Stimulated activated CD4-positive, alpha-beta T cell treated with anti-CD3 and anti-CD28 coated beads, Interleukin-15, amount 100 ng/mL, for 24 hours (primary cell): ENCODE measurements around the gene KLF7.

ENCODE experiments used
- DNase-seq: peaks from one replicate; pipeline ENCODE4 v3.0.0-alpha.2; 2020

KLF7 gene

DNA sequence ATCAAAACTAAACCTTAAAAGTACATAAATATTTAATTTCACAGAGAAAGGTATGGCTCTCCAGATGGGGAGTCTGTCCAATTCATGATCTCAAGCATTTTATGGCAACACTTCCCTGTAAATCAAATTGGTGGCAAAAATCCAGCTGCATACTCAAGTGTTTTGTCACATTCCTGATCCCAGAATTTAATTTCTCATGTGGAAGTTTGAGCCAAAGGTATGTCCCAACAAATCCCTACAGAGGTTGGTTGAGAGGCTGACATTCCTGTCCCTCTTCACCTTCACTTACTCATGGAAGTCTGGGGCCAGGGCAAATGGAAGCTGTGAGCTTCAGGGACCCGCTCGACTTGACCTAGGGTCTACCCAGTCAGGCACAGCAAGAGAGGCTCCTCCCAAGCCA, 17.7 kb downstream of the KLF7 start:
- no peak for DNase-seq

DNA sequence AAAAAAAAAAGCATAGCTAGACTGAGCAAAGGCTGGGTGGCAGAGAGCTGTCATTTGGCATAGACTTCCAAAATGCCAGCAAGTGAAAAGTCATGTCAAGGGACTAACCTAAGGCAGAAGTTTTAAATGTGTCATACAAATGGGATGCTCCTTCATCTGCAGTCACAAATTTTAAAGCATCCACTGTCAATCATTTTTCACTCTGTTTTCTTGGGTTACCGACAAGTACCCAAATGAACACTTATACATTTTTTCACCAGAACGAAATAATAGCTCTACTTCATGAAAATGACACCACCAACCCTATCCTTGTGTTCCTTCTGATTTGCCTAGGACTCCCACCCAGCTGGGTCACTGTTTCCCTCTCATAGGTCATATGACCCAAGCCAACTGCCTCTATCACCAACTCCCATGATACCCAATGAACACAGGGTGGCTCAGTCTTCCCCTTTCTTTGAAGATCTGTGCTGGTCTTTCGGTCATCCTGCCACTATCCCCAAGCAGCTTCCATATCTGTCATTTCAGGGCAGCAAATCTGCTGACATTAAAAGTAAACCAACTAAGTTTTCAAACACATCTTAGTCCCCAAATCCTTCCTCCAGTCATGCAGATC, 21.5 kb downstream of the KLF7 start:
- DNase-seq, result no peak

DNA sequence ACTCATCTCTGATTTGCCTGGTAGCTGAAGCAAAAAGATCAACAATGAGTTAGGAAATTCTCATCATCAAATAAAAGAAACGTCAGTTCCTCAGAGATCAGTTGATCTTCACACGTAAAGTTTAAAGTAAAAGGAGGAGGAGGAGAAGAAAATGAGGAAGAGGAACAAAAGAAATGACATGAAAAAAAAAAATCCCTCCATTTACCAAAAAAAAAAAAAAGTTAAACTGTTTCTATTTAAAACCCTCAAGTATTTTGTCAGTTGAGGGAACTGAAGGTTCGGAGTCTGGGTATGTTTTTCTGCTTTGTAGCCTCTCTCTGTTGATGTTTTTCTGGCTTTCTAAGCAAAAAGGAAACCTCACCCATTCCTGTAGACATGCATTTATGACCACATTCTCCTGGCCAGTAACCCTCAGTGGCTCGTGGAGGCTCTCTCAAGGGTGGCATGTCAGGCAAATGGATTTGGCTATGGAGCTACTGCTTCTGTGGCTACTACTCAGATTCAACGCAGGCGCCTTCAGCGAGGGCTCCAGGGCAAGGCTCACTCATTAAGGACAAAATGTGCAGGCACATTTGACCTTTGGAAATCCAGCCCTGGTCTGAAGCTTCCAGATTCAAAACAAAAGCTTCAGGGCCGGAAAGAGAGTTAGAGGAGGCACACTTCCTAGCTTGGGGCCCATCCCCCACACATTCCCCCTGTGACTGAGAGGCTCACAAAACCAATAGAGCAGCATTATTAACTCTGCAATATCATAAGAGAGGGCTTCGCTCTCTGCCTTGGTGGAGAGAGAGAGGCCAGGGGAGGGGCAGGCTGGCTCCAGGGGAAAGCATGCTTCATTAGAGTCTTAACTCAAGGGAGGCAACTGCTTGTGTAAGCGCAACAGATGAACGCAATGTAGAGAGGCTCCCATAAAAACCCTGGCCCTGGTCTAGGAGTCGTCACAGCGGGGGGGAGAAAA, 22.3 kb downstream of the KLF7 start:
- DNase-seq, result peak; percentile 67

DNA sequence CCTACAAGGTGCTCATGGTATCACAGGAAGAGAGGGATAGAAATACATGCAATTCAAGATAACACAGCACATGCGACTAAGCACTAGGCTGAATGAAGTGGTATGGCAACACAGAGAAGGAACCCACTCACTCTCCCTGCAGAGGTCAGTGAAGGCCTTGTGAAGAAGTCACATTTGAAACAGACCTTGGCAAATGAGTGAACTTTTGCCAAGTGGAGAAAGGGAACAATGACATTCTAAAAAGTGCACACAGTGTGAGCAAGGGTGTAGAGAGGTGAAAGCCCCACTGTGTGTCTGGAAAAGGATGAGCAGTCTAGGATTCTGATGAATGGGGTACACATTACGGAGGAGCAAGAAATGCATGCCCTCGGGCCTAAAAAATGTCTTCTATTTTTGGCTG, 23.3 kb downstream of the KLF7 start:
- no peak for DNase-seq

DNA sequence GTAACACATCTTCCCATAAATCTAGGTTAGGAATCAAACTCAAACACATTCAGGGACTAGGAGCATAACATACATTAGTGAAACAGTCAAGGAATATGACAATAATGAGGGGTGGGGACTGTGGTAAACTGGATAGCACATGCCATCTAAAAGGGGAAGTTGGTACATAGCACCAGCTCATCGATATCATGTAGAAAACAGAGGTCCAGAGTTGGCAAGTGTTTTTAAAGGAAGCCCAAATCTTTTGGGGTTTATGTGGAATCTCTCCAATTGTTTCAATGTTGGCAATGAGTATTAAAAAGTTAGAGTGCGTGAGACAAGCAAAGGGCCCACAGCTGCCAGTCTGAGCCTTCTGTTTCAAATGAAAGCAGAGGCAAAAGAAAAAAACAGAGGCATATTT, 24.4 kb downstream of the KLF7 start:
- no peak for DNase-seq

DNA sequence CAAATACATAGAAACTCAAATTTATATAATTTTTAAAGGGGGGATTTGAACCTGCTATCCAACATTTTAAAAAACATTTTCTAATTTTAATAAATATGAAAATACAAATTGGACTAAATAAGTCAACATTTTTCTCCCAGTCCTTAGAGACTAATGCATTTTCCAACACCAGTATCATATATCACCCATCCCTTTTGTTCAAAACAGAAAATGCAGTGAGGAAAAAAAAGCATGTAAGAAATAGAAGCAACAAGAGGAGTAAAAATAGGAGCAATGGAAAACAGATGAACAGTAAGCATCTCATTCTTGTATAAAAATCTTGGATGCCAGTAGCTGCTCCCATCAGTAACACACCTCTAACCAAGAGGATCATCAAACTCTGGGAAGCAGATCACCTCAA, 25.5 kb downstream of the KLF7 start:
- DNase-seq, result no peak

DNA sequence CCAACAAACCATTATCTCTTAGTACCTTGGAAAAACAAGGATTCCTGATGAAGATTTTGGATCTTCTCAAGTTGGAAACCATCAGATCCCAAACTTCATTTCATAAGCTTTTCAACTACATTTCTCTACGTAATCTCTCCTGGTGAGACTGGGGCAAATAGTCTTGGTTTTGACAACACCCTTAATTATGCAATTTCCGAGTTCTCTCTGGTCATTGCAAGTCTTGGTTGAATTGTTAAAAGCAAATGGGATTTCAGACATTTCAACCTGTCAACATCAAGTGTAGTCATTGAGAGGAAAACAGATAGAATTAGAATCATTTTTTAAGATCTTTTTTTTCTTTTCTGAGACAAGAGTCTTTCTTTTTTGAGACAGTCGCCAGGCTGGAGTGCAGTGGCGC, 26.2 kb downstream of the KLF7 start:
- DNase-seq, result no peak

DNA sequence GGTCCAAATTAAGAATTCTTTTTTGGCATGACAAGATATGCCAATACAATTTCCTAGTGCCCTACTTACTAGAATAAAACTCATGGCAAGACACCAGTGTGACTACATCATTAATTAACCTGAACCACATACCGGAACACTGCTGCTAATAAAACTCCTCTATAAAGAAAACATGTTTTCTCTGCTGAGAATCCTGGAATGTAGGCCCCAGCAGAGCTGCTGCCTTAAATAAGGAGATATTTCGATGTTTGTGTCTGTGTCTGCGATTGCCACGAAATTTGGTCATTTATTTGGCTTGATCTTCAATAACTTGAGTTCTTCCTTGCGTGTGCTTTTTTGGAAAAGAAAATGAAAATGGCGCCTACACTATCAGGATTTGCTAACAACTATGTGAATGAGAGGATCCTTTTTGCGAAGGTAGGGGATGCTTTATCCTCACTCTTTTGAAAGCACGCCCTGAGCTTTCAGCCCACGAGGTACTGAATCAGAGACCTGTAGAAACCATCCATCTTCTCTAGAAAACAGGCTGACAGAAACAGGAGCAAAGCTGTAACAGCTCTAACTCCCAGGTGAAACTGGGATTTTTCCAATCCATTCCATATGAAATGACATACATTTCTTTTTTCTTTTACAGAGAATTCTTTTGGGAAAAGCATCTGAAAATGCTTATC, 27.0 kb downstream of the KLF7 start:
- DNase-seq, result no peak

DNA sequence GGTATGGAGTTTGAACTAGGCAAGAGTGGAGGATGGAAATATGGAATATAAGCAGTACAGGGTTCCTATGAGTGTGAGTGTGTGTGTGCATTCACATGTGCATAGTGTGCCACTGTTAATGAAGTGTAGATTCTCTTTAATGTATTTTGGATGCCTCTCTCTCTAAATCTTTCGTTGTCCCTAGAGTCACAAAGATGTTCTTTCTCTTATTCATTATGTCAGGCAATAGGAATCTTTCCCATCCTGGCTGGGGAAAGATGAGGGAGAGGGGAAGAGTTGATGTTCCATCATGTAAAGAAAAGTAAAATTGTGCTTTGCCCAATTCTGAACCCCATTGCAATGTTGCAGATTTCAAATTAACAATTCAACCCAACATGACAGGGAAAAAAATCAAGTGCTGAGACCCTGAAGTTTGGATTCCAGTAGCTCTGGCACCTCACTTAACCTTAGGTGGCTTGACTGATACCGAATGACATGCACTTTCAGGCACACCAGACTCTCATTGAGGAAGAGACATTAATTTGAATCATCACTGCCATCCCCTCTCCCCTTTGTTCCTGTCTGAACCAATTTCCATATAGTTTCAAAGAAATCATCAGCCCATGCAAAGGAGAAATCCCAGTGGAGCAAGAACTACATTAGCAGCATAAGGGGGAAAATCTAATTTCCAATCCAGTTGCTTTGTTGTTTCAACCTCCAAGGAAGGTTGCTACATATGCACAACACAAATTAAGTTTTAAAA, 28.0 kb downstream of the KLF7 start:
- DNase-seq, result no peak

DNA sequence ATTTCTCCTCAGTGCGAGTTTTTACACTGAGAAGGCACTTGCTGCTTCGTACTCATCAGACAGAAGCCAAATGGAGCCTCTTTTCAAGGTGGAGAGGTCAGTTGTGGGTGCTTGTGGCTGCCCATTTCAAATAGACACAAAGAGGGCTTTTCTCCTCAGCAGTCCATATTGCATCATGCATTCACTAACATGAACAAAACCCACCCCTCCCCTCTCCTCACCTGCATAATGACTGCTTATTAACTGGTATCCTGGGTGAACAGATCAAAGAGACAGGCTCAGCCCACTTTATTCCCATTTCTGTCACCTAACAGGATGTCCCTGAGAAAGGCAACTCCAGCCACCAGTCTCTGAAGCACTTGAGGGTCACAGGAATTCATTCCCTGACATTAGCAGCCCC, 28.9 kb downstream of the KLF7 start:
- DNase-seq, result no peak

DNA sequence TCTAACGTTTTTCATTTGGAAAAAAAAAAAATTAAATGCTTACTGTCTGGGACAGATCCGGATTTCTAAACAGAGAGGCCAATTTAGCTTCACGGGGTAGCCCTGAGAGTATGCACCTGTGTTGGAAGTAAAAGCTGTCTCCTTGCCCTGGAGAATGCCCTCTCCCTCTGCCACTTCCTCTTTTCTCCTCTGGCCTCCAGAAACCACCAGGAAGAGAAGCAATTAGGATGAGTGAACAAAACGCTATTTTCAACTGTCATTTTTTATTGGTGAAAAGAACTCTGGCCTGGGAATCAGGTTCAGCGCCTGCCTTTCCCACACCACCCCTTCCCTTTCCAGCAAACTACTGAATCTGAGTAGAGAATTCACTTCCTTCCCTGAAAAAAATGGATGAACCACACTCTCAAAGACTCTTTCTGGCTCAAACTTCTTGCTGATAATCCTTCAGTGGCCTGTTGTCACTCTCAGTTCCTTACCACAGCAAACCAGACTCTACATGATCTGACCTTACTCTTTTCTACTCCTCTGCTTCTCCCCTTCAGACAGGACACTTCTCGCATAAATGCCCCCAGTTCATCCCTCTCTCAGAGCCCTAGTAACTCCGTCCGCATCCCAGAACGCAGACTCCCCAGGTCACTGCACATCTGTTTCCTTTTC, 29.8 kb downstream of the KLF7 start:
- DNase-seq, result no peak

DNA sequence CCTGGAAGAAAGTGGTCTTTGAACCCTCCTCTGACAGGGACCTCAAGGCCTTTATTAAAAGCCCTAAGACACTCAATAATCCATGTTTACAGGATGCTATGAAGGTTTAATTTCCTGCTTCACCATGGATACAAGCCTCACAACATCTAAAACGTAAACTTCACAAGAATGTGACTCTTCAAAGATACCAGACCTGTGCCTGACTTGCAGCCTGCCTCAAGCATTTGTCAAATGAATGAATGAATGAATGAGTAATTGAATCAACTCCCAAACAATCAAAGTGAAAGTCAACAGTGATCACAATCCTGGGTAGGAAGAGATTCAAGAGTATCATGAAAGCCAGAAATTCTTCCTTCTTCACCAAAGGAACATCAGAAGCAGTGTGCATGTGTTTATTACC, 30.4 kb downstream of the KLF7 start:
- DNase-seq, result no peak

DNA sequence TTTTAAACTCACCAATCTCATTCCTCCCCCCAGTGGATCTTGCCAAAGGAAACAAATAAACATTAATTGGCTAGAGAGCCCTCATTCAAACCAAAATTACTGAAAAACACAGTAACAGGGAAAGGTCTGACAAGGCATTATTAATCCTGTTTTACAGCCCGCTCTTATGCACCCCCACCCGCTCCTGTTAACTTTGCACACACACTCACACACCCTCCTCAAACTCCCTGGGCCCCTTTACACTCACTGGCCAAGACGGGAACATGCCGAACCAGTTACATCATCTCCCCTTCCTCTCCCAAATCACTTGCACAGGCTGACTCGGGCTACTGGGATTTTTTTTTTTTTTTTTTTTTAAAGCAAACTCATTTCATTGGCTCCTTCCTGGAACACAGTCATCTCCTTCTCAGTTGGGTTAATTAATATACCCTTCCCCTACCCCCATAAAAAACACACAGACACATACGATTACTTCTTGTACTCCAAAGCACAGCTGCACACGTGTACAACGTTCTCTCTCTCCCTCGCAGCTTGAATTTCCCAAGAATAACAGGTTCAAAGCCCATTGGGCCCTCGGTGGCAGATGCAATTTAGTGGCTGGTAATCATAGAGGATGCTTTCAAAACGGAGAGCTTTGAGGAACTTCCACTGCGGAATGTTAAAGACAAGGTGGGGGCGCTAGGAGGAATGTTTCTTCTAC, 31.8 kb downstream of the KLF7 start:
- no peak for DNase-seq

DNA sequence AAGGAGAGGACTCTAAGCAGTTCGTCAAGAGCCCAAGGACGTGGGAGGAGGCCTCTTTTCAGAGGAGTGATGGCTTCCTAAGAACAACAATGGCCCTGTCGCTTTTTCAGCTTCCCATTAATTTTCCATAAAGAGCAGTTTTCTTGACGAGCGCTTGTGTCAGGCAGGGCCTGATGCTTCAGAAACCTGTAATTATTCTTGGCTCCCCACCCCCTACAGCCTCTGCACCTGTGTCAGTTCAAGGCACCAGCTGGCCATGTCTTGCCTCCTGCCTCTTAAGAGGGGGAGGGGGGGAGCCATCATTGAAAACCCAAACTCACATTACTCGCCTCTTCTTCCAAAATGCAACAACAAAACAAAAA, 32.3 kb downstream of the KLF7 start:
- DNase-seq, result no peak

DNA sequence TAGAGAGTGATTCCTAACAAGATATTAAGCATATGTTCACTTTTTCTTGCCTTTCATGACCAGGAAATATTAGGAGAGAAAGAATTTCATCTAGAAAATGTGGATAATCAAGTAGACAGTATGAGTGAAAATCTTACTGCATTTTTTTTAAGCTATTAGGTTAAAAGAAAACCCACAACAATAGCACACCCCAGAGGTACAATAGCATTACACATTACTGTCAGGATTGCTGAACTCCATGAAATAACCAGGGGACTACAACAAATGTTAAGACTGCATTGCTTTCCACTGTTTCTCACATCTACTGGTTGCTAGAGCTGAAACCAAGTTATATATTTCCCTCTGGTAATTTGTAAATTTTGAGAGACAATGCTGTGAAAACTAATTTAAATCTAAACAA, 33.7 kb downstream of the KLF7 start:
- DNase-seq, result no peak

DNA sequence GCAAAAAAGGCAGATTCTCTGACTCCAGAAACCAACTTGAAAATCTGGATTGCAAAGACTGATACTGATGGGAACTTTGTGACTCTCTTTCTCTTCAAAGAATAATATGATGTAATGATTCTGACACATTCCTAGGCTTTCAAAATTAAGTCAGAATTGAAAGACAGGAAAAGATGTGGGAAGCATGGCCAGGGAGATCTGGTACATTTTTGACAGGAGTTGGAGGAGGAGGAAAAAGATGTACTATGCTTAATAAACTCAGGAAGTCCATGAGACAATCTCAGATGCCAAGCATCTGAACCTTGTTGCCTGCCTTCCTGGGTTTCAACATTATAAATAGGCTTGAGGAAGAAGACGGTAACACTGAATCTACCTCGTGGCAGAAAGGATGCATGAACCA, 34.2 kb downstream of the KLF7 start:
- DNase-seq, result no peak

DNA sequence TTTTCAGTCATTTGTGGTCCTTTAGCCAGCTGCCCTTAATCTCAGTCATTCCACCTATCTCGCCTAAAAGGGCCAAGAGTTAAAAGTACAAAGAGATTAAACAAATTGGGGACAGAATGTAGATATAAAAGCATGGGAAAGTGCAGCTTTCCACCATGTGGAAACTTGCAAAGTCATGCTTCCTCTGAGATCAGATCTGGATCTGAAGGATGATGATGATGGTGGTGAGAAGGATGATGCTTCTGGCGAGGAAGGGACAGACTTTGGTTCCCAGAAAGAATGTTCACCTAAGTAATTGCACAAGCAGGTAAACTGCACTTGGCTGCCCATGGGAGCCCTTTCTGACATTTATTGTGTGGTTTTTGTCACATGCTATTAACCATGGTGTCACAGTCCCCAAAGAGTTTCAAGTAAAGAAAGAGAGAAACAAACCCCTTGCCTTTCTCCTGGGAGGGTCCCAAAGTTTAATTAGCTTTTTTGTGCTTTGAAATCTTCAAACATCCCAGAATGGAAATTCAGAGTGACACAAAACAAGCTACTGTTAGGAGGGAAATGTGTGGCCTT, 34.7 kb downstream of the KLF7 start:
- no peak for DNase-seq

DNA sequence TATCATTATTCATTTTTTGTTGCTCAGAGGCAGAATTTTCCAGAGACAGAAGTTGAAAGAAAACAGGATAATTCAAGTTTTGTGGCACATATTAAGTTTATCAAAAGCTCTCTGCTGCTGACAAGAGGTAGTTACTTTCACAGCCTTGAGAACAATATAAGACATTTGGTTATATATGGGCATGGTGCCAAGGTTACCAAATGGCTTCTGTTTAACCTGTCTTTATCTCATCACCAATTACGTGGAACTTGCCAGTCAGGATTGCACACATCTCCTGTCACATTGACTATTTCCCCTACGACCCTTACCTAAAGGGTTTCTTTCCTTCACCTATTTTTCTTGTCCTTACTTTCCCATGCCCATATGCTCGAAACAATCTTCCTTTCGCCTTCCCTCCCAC, 35.9 kb downstream of the KLF7 start:
- DNase-seq, result no peak

DNA sequence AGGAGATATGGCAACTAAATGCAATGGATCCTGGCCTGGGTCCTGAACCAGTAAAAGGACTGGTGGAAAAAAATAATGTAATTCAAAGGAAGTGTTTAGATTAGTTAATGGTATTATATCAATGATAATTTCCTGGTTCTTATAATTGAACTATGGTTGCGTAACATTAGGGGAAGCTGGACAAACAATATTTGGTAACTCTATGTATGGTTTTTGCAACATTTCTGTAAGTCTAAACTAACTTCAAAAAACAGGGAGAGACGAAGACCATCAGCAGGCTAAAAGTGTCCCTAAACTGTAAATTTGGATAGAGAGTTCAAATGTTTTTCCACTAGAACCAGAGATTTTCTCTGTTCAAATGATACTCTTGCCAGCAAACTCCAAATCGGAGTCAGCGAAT, 36.9 kb downstream of the KLF7 start:
- DNase-seq, result no peak

DNA sequence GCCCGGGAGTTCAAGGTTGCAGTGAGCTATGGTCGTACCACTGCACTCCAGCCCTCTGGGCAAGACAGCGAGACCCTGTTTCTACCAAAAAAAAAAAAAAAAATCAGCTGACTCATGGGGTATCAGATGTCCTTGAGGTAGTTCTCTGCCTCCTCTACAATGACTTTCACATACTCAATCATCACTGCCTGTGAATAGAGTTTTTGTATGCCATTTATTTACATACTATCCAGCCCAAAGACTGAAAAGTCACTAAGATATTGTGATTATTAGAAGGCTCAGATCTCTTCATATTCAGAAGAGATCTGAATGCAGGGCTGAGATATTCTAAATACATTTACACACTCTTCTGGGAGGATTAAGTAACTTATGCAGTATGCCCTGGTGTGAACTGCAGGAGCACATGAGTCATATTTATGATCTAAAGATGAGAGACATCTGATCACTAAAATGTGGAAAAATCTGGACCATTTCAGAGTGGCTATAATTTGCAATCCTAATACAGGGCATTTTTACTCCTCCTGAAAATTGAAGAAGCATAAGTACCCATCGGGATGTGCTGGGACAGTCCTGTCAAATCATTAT, 38.9 kb downstream of the KLF7 start:
- no peak for DNase-seq

DNA sequence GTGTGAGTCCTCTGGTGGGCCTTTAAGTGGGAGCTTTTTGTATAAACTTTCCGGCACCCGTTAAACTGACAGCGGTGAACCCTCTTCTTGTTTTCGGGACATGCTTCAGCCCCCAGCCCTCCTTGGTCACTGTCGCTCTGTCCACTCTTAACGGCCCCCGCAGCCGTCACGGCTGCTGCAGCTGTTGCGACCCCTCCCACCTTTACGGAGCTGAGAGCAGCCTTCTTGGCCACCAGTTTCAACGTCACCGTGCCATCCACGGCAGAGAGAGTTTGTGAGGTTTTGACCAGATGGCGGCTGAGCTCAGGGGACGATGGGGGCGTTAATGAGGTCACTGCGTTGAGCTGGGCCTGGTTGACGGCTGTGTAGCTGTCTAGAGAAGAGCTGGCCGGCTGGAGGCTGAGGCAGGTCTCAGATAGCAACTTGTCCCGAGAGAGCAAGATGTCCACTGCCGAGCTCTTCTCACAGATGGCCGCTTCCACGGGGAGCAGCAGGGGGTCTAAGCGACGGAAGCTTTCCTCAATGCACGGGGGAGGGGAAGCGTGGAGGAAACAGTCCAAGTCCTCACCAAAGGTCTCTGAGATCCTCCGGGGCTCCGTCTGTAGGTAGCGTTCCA, 41.9 kb downstream of the KLF7 start:
- no peak for DNase-seq
